HCT116 (cell line): ENCODE measurements around the gene CHD8. TPM values are rescaled to one million over a fixed set of nuclear protein-coding genes. Genes with fewer than 3 reads are reported as not detected.

Source experiments
- ATAC-seq: fragments of 200-7000 bp; cut with Tn5 transposase; 2 replicates; pipeline ENCODE4 v1.9.1; 2020; ENCODE audit warnings: mild to moderate bottlenecking, moderate library complexity
- BruUV-seq: library from RNA; stranded (reverse); fragments of 400-500 nt; replicated peaks from 2 replicates; lab custom pipeline; 2021; lab: Mats Ljungman, UMichigan
- CTCF ChIA-PET: fragments of 300-600 bp; sonication (Branson Sonifier 250); formaldehyde crosslinking; loops from one replicate; lab custom pipeline; 2021; ENCODE audit warnings: antibody characterized with exemption; lab: Charles Lee
- POLR2A ChIA-PET: fragments of 300-600, 350-600 bp; sonication (Branson Sonifier 250); formaldehyde crosslinking; loops from one replicate; lab custom pipeline; 2021; ENCODE audit warnings: antibody characterized with exemption; lab: Charles Lee
- RAD21 ChIA-PET, 2 experiments: fragments of 300-600 bp; sonication (Branson Sonifier 250); formaldehyde crosslinking; loops; one replicate each; lab custom pipeline; 2023; ENCODE audit warnings: low total read pairs in 2 of 2; ENCODE audit not compliant: uncharacterized antibody in 2 of 2, unreplicated experiment in 2 of 2, low non-redundant PET in 1 of 2; lab: Charles Lee
- DNase-seq: peaks from one replicate; pipeline ENCODE4 v3.0.0-alpha.2; 2010; ENCODE audit warnings: low read depth, low spot score
- H2AFZ ChIP-seq: fragments of 200-600 bp; shearing (Covaris generic), sonication (generic); 2 replicates; pipeline ENCODE4 v1.6.1; 2017; ENCODE audit warnings: low read depth, mixed run types, mixed read lengths, antibody characterized with exemption, low read length; ENCODE audit not compliant: poor library complexity, severe bottlenecking
- H3K27ac ChIP-seq: 2 replicates; pipeline ENCODE4 v1.5.1; 2012; ENCODE audit warnings: low read depth, low read length
- H3K27me3 ChIP-seq: fragments of 200-600 bp; sonication (generic); 2 replicates; pipeline ENCODE4 v1.6.1; 2016; ENCODE audit warnings: mixed run types, low read length, mixed read lengths; ENCODE audit not compliant: insufficient read depth
- H3K36me3 ChIP-seq, 2 experiments: fragments of 200-500 bp in 1 of 2; fragments of 200-600 bp in 1 of 2; sonication (Bioruptor generic) in 1 of 2; sonication (generic) in 1 of 2; 2 replicates each; pipeline versions ENCODE4 v1.5.1 to v1.6.1; 2014 to 2016; ENCODE audit warnings: low read length in 2 of 2, inconsistent platforms in 1 of 2, mixed read lengths in 1 of 2, mixed run types in 1 of 2; ENCODE audit not compliant: insufficient read depth in 2 of 2, control insufficient read depth in 1 of 2
- H3K4me1 ChIP-seq, 2 experiments: fragments of 200-600 bp in 1 of 2; sonication (generic) in 1 of 2; 2 replicates each; pipeline versions ENCODE4 v1.5.1 to v1.6.1; 2012 to 2017; ENCODE audit warnings: low read length in 2 of 2, inconsistent platforms in 1 of 2, mild to moderate bottlenecking in 1 of 2, mixed read lengths in 1 of 2, mixed run types in 1 of 2, moderate library complexity in 1 of 2; ENCODE audit not compliant: insufficient read depth in 2 of 2, control insufficient read depth in 1 of 2
- H3K4me2 ChIP-seq: fragments of 200-600 bp; sonication (generic); 2 replicates; pipeline ENCODE4 v1.6.1; 2017; ENCODE audit warnings: mixed run types, low read length, mixed read lengths
- H3K4me3 ChIP-seq, 2 experiments: fragments of 200-600 bp in 1 of 2; sonication (generic) in 1 of 2; replicated peaks in 1 of 2; 2 replicates each; pipeline ENCODE4 v1.5.1; 2011 to 2016; ENCODE audit warnings: low read length in 2 of 2, control low read depth in 1 of 2, low read depth in 1 of 2, mild to moderate bottlenecking in 1 of 2, mixed read lengths in 1 of 2, mixed run types in 1 of 2
- H3K79me2 ChIP-seq: fragments of 200-600 bp; sonication (generic); 2 replicates; pipeline ENCODE4 v1.6.1; 2017; ENCODE audit warnings: mild to moderate bottlenecking, mixed run types, low read length, moderate library complexity, mixed read lengths; ENCODE audit not compliant: insufficient read depth
- H3K9ac ChIP-seq: fragments of 200-600 bp; sonication (generic); 2 replicates; pipeline ENCODE4 v1.6.1; 2016; ENCODE audit warnings: low read length, mixed read lengths
- H3K9me2 ChIP-seq: fragments of 200-600 bp; sonication (generic), shearing (Covaris generic); 2 replicates; pipeline ENCODE4 v1.6.1; 2017; ENCODE audit warnings: mixed run types, mild to moderate bottlenecking, moderate library complexity; ENCODE audit not compliant: insufficient read depth
- H3K9me3 ChIP-seq, 2 experiments: fragments of 200-500 bp in 1 of 2; fragments of 200-600 bp in 1 of 2; sonication (Bioruptor generic) in 1 of 2; sonication (generic) in 1 of 2; 2 replicates each; pipeline ENCODE4 v1.6.1; 2014 to 2017; ENCODE audit warnings: low read length in 2 of 2, mixed read lengths in 2 of 2, inconsistent platforms in 1 of 2, low read depth in 1 of 2, mild to moderate bottlenecking in 1 of 2, mixed run types in 1 of 2, moderate library complexity in 1 of 2; ENCODE audit not compliant: control insufficient read depth in 1 of 2, insufficient read depth in 1 of 2
- H4K20me1 ChIP-seq: fragments of 200-600 bp; sonication (generic), shearing (Covaris generic); 2 replicates; pipeline ENCODE4 v1.6.1; 2017; ENCODE audit warnings: mixed run types, mild to moderate bottlenecking, moderate library complexity; ENCODE audit not compliant: insufficient read depth
- CEBPB ChIP-seq: IDR thresholded peaks from 2 replicates; pipeline ENCODE4 v1.6.1; 2012; ENCODE audit warnings: low read depth
- EZH2 ChIP-seq: fragments of 200-600 bp; sonication (generic); IDR thresholded peaks from 2 replicates; pipeline ENCODE4 v1.6.1; 2017; ENCODE audit warnings: antibody characterized with exemption, mixed run types
- EZH2phosphoT487 ChIP-seq: fragments of 200-600 bp; IDR thresholded peaks from 2 replicates; pipeline ENCODE4 v1.6.1; 2018; ENCODE audit warnings: antibody characterized with exemption, borderline replicate concordance
- MAX ChIP-seq: IDR thresholded peaks from 2 replicates; pipeline ENCODE4 v1.6.1; 2012
- RAD21 ChIP-seq: IDR thresholded peaks from 2 replicates; pipeline ENCODE4 v1.6.1; 2012; ENCODE audit warnings: low read depth, mild to moderate bottlenecking
- REST ChIP-seq: IDR thresholded peaks from 2 replicates; pipeline ENCODE4 v1.6.1; 2012; ENCODE audit warnings: low read depth
- SIN3A ChIP-seq: IDR thresholded peaks from 2 replicates; pipeline ENCODE4 v1.6.1; 2012; ENCODE audit warnings: low read depth
- SP1 ChIP-seq: IDR thresholded peaks from 2 replicates; pipeline ENCODE4 v1.6.1; 2012; ENCODE audit warnings: low read depth
- SRF ChIP-seq: IDR thresholded peaks from 2 replicates; pipeline ENCODE4 v1.6.1; 2012; ENCODE audit warnings: low read depth
- TCF7L2 ChIP-seq: IDR thresholded peaks from 2 replicates; pipeline ENCODE4 v1.7.0; 2011; ENCODE audit warnings: borderline replicate concordance, inconsistent platforms; ENCODE audit not compliant: insufficient read depth, insufficient read length; ENCODE audit errors: extremely low read depth
- ZFX ChIP-seq: fragments of 450-650 bp; IDR thresholded peaks from 2 replicates; pipeline ENCODE4 v1.6.1; 2017
- ZNF274 ChIP-seq: fragments of 200-500 bp; sonication (Bioruptor generic); IDR thresholded peaks from 2 replicates; pipeline ENCODE4 v1.6.1; 2014; ENCODE audit warnings: mild to moderate bottlenecking, low read depth, low read length, inconsistent platforms
- intact Hi-C: fragments of 100-400 bp; cut with micrococcal nuclease; formaldehyde crosslinking; loops from 2 replicates; pipeline ENCODE4 v1.10.0; 2022
- total RNA-seq: library from RNA; stranded (reverse); gene quantifications from one replicate; pipeline ENCODE4 v1.2.1, GENCODE V29; 2021; ENCODE audit not compliant: unreplicated experiment

Gene CHD8
- total RNA-seq, 1 experiment from 2014 or later = 46.8 TPM

DNA sequence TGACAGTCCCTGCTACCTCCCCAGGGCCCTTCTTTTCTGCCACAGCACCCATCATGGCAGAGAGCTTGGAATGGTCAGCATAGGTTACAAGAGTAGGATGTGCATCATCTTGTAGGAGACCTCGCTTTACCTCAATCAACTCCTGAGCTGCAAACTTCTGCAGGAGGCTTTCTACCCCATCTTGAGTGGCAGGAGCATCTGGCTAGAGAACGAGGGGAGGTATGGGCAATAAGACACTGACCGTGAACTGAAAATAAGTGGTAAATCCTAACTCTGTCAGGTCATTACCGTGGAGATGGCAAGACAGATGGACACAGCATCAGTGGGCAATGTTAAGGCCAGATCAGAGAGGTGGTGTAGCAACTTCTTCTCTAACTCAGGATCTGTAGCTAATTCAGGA, 47.5 kb upstream of the CHD8 start:
- no peak for TF ChIP-seq ZNF274
- TF ChIP-seq EZH2phosphoT487 = no peak
- no peak for TF ChIP-seq CEBPB
- no peak for TF ChIP-seq EZH2
- TF ChIP-seq RAD21 = no peak
- no peak for TF ChIP-seq ZFX
- no peak for TF ChIP-seq SIN3A
- TF ChIP-seq SP1 = no peak
- no peak for TF ChIP-seq SRF
- no peak for TF ChIP-seq TCF7L2
- TF ChIP-seq REST = no peak
- TF ChIP-seq MAX = no peak
- TF ChIP-seq, all 23 proteins: peak for 0
- ATAC-seq (no peak), DNase-seq (no peak)
- Histone ChIP-seq H3K4me2 (no peak overlapping the region), H3K4me1 (no peaks in the 10 kb centered on the region), H3K27me3 (no peaks in the 10 kb centered on the region), H3K36me3 (peaks cover 36 to 55% of the 10 kb centered on the region in 2 experiments), H3K9ac (no peak overlapping the region), H3K9me2 (no peaks in the 10 kb centered on the region), H3K4me3 (no peak overlapping the region), H3K79me2 (peaks cover 82% of the 10 kb centered on the region), H3K9me3 (no peaks in the 10 kb centered on the region), H2AFZ (no peak overlapping the region), H3K27ac (no peak overlapping the region), H4K20me1 (peaks cover 6% of the 10 kb centered on the region; the same call in 1 of the 2 replicates)
- CTCF ChIA-PET = interaction anchor here (0.6 kb wide), 1 partner anchor 27 kb away, joined by 6 read pairs; the partner anchor contains the start of genes RAB2B and TOX4
- POLR2A ChIA-PET = interaction anchor here (0.6 kb wide), 1 partner anchor 8 kb away, joined by 3 read pairs; no protein-coding TSS in a partner anchor
- intact Hi-C loops = no loop called here
- RAD21 ChIA-PET = no interaction called here
- no TSS peak for BruUV-seq
